ENCODE results near the gene NT5C2.

NT5C2 gene

GRCh38 chr10:103120977-103121735 lies 71.9 kb downstream of the NT5C2 start:
- no peak for DNase-seq

- DNase-seq, result no peak
These were observed 72.5 kb downstream of the NT5C2 start for GRCh38 chr10:103120546-103120945.

GRCh38 chr10:103117247-103117646 lies 75.8 kb downstream of the NT5C2 start:
- no peak for DNase-seq

GRCh38 chr10:103114876-103115275 lies 78.2 kb downstream of the NT5C2 start:
- DNase-seq, result no peak

- no peak for DNase-seq
These were observed 80.9 kb downstream of the NT5C2 start for GRCh38 chr10:103111918-103112877.

GRCh38 chr10:103111031-103111917 lies 81.8 kb downstream of the NT5C2 start:
- DNase-seq, result no peak

- no peak for DNase-seq
These were observed 82.7 kb downstream of the NT5C2 start for GRCh38 chr10:103110407-103110806.

GRCh38 chr10:103109821-103110220 lies 83.3 kb downstream of the NT5C2 start:
- DNase-seq, result no peak

GRCh38 chr10:103106539-103106938 lies 86.5 kb downstream of the NT5C2 start:
- no peak for DNase-seq

GRCh38 chr10:103105462-103105861 lies 87.6 kb downstream of the NT5C2 start:
- no peak for DNase-seq

- DNase-seq, result no peak
These were observed 88.4 kb downstream of the NT5C2 start for GRCh38 chr10:103104721-103105120.

- DNase-seq, result no peak
These were observed 89.1 kb downstream of the NT5C2 start for GRCh38 chr10:103103989-103104388.

- no peak for DNase-seq
These were observed 90.9 kb downstream of the NT5C2 start for GRCh38 chr10:103102195-103102594.

- DNase-seq, result no peak
These were observed 92.5 kb downstream of the NT5C2 start for GRCh38 chr10:103100620-103101019.

- no peak for DNase-seq
These were observed 94.8 kb downstream of the NT5C2 start for GRCh38 chr10:103098240-103098639.

GRCh38 chr10:103096130-103096529 lies 96.9 kb downstream of the NT5C2 start:
- no peak for DNase-seq

- no peak for DNase-seq
These were observed 98.1 kb downstream of the NT5C2 start for GRCh38 chr10:103095005-103095404.

GRCh38 chr10:103090911-103091310 lies 102.2 kb downstream of the NT5C2 start:
- DNase-seq, result no peak

- DNase-seq, result no peak
These were observed 103.6 kb downstream of the NT5C2 start for GRCh38 chr10:103089493-103089892.

- no peak for DNase-seq
These were observed 106.3 kb downstream of the NT5C2 start for GRCh38 chr10:103086799-103087198.

GRCh38 chr10:103086261-103086660 lies 106.8 kb downstream of the NT5C2 start:
- DNase-seq, result no peak

- DNase-seq, result no peak
These were observed 109.1 kb downstream of the NT5C2 start for GRCh38 chr10:103083977-103084320.
